ENCODE data around the gene ALKAL2. TPM values are rescaled to one million over a fixed set of nuclear protein-coding genes. Genes with fewer than 3 reads are reported as not detected.

The ALKAL2 gene
- total and polyA plus RNA-seq, 2 experiments from 2014 or later = 2.9 to 27.5 TPM

DNA sequence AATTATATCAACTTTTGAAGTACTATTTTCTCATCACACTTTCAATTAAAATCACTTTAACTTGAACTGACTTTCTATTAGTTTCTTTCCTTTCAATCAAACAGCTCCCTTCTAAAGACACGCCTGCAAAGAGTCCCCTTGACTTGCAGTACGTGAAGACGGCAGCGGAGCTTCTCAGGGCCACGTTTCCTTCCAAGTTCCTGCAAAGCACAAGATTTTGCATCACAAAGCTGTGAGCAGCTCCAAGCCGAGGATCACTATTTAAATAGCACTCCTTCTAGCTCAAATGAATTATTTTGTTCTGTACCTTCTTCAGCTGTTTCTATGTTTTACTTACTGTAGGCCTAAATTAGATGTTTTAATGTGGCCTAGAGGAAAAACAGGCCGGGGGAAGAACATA, 54.9 kb downstream of the ALKAL2 start:
- Histone ChIP-seq H3K4me3 (no peak overlapping the region), H3K9me2 (replicated peaks; ENCODE audit: insufficient read depth) (no peaks in the 10 kb centered on the region), H2AFZ (no peak overlapping the region), H3K9me3 (ENCODE audit: low read depth) (no peaks in the 10 kb centered on the region), H4K20me1 (ENCODE audit: insufficient read depth, poor library complexity, severe bottlenecking) (no peaks in the 10 kb centered on the region), H3K36me3 (replicated peaks; ENCODE audit: insufficient read depth, low read depth) (no peaks in the 10 kb centered on the region), H3K4me1 (ENCODE audit: insufficient read depth) (no peaks in the 10 kb centered on the region), H3K4me2 (no peak overlapping the region), H3K27ac (no peak overlapping the region), H3K27me3 (no peaks in the 10 kb centered on the region), H3K79me2 (no peaks in the 10 kb centered on the region)
- 81% methylated on average over 7 of the region's 7 CpGs for WGBS (ENCODE audit: low lambda C conversion rate, missing lambda C conversion rate)
- TF ChIP-seq EZH2 (IDR thresholded peaks at IDR 0.05; ENCODE audit: borderline replicate concordance) = no peak
- no peak for TF ChIP-seq EZH2phosphoT487 (IDR thresholded peaks at IDR 0.05; ENCODE audit: low read depth, severe bottlenecking, unreplicated experiment)
- TF ChIP-seq, protein P1, sequence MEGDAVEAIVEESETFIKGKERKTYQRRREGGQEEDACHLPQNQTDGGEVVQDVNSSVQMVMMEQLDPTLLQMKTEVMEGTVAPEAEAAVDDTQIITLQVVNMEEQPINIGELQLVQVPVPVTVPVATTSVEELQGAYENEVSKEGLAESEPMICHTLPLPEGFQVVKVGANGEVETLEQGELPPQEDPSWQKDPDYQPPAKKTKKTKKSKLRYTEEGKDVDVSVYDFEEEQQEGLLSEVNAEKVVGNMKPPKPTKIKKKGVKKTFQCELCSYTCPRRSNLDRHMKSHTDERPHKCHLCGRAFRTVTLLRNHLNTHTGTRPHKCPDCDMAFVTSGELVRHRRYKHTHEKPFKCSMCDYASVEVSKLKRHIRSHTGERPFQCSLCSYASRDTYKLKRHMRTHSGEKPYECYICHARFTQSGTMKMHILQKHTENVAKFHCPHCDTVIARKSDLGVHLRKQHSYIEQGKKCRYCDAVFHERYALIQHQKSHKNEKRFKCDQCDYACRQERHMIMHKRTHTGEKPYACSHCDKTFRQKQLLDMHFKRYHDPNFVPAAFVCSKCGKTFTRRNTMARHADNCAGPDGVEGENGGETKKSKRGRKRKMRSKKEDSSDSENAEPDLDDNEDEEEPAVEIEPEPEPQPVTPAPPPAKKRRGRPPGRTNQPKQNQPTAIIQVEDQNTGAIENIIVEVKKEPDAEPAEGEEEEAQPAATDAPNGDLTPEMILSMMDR (IDR thresholded peaks at IDR 0.05; ENCODE audit: poor library complexity) = no peak
- no peak for DNase-seq (ENCODE audit: low spot score)

GRCh38 chr2:231521-232185, 56.2 kb downstream of the ALKAL2 start:
- Histone ChIP-seq H3K9me2 (replicated peaks; ENCODE audit: insufficient read depth) (no peaks in the 10 kb centered on the region), H3K27ac (peak overlapping the region; percentile 40), H3K4me2 (no peak overlapping the region), H3K9me3 (ENCODE audit: low read depth) (no peaks in the 10 kb centered on the region), H3K36me3 (replicated peaks; ENCODE audit: insufficient read depth, low read depth) (no peaks in the 10 kb centered on the region), H3K4me3 (no peak overlapping the region), H3K27me3 (no peaks in the 10 kb centered on the region), H3K79me2 (no peaks in the 10 kb centered on the region), H3K4me1 (ENCODE audit: insufficient read depth) (no peaks in the 10 kb centered on the region), H2AFZ (no peak overlapping the region), H4K20me1 (ENCODE audit: insufficient read depth, poor library complexity, severe bottlenecking) (no peaks in the 10 kb centered on the region)
- no peak for DNase-seq (ENCODE audit: low spot score)
- TF ChIP-seq EZH2phosphoT487 (IDR thresholded peaks at IDR 0.05; ENCODE audit: low read depth, severe bottlenecking, unreplicated experiment) (no peak), EZH2 (IDR thresholded peaks at IDR 0.05; ENCODE audit: borderline replicate concordance) (no peak)
- TF ChIP-seq, protein P1 (IDR thresholded peaks at IDR 0.05; ENCODE audit: poor library complexity) = no peak
- WGBS (ENCODE audit: low lambda C conversion rate, missing lambda C conversion rate) = 78% methylated on average over 9 of the region's 9 CpGs

Other genes starting within 250 kb of the ALKAL2 start
- gene FAM110C, start 241.6 kb downstream of the ALKAL2 start, total RNA-seq = 10.2 and 11.2 TPM in 2 replicates
- gene FAM110C, start 241.6 kb downstream of the ALKAL2 start, polyA plus RNA-seq = 6.6 and 10.1 TPM in 2 replicates
- gene SH3YL1, start 24.1 kb downstream of the ALKAL2 start, total RNA-seq = 98.3 and 99.8 TPM in 2 replicates
- gene SH3YL1, start 24.1 kb downstream of the ALKAL2 start, polyA plus RNA-seq = 36.3 and 42.7 TPM in 2 replicates
- 175 and 203 TPM in 2 replicates for gene ACP1, start 23.1 kb downstream of the ALKAL2 start, total RNA-seq
- 193 and 194 TPM in 2 replicates for gene ACP1, start 23.1 kb downstream of the ALKAL2 start, polyA plus RNA-seq